Globus pallidus (tissue), 1 donor: ENCODE data around the gene CTU1.
"Not testable (repeated sequence)": the region's sequence is repeated elsewhere in the genome, so short reads cannot be mapped to it uniquely, and the experiment has no call there.

Experiments
- DNase-seq: peaks from one replicate; pipeline ENCODE4 v3.0.0-alpha.2; 2015; ENCODE audit warnings: low spot score

Gene CTU1

DNA sequence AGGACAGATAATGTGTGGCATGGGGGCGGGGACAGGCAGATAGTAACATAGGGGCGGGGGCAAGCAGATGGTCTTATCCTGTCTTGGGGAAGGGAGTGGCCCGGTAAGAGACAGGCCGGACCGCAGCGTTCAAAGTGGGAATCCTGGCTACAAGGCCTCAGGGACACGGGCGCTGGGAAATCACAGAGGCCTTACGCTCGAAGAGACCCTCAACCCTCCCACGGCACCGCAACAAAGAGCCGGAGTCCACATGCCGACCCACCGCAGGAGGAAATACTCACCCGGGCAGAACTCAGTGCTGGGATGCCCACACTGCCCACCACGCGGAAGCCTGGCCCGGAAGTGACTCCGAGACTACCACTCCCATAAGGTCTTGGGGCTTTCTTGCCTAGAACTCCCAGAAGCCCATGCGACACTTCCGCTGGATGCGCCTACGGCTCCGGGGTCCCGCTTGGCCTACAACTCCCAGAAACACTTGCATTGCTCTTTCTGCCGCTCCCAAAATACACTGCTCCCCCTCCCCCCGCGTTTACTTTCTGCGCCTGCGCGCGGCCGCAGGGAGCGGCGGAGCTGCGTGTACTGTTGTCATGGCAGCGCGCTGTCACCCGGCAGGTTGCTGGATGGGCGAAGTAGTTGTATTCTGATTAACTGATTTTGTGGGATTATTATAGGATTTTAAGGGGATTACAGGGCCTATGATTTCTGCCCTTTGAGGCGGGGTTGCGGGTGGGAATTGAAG, at the start of gene CTU1:
CTU1 (minus strand) TSS at position 344 of the 739 bp plus-strand sequence. CDS start 3,840 bp downstream, outside the sequence.
- peak; percentile 100 for DNase-seq

- DNase-seq = no peak
These were observed 49.1 kb upstream of the CTU1 start for GRCh38 chr19:51157265-51157664.

- DNase-seq = no peak
These were observed 48.5 kb upstream of the CTU1 start for GRCh38 chr19:51156710-51157109.

DNA sequence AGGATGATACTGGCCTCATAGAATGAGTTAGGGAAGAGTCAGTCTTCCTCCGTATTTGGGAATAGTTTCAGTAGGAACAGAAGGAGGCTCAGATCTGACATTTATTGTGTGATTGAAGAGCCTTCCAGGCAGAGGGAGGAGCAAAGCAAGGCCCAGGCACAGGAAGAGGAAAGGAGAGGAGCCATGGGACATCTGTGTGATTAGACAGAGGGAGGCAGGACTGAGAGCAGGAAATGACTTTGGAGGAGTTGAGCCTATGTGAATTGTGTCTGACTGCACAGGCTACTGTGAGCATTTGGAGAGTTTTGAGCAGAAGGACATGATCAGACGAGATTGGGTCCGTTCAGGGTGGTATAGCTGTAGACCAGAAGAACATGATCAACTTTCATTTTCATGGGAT, 42.4 kb upstream of the CTU1 start:
- DNase-seq = no peak

GRCh38 chr19:51148580-51148979, 40.4 kb upstream of the CTU1 start:
- DNase-seq = no peak

DNA sequence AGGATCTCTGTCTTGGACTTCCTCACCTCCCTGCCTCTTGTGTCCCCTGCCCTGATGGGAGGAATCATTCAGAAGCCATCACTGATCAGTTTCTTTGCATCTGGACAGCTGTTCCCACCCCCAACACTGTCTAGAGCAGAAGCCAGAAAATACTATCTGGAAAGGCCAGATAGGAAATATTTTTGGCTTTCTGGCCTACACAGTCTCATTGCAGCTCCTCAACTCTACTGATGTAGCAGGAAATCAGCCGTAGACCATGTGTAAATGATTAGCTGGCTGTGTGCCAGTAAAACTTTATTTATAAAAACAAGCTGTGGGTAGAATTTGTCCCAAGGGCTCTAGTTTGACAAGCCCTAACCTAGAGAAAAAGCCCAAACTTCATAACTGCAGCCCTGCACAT, 39.5 kb upstream of the CTU1 start:
- DNase-seq = no peak

- no peak for DNase-seq
These were observed 38.5 kb upstream of the CTU1 start for GRCh38 chr19:51146751-51147150.

DNA sequence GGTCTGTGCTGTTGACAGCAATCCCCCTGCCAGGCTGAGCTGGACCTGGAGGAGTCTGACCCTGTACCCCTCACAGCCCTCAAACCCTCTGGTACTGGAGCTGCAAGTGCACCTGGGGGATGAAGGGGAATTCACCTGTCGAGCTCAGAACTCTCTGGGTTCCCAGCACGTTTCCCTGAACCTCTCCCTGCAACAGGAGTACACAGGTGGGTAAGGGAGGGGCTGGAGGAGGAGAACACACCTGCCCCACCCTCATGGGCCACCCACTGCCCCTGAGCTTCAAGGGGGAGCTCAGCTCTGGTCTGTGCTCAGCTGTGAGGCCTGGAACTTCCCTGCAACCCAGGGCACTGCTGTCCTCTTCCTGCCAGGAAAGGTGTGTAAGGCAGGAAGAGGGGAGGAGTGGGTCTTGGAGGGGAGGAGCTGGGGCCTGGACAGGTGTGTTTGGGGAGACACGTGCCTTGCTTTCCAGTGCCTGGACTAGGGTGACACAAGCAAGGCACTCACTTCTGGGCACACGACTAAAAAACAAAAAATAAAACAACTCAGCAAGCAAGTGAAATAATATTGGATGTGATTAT, 37.8 kb upstream of the CTU1 start:
- no peak for DNase-seq

DNA sequence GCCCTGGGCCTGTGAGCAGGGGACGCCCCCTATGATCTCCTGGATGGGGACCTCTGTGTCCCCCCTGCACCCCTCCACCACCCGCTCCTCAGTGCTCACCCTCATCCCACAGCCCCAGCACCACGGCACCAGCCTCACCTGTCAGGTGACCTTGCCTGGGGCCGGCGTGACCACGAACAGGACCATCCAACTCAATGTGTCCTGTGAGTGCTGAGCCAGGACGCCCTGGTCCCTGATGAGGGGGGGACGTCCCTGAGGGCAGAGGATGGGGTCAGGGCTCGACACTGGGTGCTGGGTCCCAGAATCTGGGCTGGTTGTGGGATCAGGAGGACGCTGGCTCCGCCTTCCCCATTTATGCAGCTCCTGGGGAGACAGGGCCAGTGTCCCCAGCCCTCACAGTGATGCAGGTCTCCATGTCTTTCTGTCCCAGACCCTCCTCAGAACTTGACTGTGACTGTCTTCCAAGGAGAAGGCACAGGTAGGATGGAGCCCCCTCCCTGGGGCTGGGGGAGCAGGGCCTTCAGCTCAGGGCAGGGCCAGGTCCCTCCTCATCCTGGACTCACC, 36.4 kb upstream of the CTU1 start:
- no peak for DNase-seq

GRCh38 chr19:51143486-51143885, 35.3 kb upstream of the CTU1 start:
- DNase-seq = no peak

DNA sequence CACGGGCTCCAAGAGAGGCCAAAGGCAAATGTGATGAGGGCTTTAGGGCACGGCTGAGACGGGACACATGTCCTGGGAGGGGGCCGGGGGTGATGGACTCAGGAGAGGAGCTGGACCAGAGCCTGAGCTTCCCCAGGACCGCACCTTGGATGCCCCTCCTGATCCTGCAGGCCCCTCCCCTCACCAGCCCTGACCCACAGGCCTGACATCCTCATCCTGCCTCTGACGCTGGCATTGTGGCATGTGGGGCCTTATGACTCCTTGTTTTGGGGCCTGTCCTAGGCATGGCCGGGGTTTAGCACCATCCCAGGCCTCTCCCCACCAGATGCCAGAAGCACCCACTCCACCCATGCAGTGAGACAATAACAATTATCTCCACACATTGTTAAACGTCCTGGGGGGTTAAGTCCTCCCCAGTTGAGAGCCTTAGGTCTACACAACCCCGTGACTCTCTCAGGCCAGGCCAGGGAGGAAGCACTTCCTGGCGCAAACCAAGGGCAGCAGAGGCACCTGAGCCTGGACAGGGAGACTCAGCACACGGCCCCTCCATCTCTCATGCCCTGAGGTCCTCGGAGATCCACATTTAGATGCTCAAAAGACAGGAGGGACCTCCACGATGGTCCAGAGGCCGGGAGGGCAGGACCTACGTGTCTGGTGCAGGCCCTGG, 34.7 kb upstream of the CTU1 start:
- not testable (repeated sequence) for DNase-seq

GRCh38 chr19:51142119-51142518, 33.9 kb upstream of the CTU1 start, which contains the start of gene SIGLEC7:
Gene SIGLEC7, plus strand, starts transcription at chr19:51142301. Its CDS starts 69 bp downstream, at chr19:51142370.
- peak; percentile 19 for DNase-seq

- DNase-seq = no peak
These were observed 33.0 kb upstream of the CTU1 start for GRCh38 chr19:51141181-51141580.

DNA sequence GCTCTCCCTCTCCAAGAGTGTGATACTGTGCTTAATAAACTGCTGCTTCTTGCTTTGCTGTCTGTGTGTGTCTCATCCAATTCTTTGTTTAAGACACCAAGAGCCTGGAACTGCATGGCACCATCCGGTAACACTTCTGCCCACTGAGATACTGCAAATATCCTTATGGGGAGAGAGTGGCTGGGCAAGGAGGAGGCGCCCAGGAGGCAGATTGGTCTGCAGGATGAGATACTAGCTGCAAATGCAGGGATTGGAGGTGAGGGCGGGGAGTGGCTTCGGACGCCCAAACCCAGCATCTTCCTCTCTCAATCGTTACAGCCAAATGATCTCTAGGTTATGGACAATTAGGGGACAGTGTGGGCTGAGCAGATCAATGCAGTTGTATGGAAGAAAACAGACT, 32.2 kb upstream of the CTU1 start:
- DNase-seq = no peak

DNA sequence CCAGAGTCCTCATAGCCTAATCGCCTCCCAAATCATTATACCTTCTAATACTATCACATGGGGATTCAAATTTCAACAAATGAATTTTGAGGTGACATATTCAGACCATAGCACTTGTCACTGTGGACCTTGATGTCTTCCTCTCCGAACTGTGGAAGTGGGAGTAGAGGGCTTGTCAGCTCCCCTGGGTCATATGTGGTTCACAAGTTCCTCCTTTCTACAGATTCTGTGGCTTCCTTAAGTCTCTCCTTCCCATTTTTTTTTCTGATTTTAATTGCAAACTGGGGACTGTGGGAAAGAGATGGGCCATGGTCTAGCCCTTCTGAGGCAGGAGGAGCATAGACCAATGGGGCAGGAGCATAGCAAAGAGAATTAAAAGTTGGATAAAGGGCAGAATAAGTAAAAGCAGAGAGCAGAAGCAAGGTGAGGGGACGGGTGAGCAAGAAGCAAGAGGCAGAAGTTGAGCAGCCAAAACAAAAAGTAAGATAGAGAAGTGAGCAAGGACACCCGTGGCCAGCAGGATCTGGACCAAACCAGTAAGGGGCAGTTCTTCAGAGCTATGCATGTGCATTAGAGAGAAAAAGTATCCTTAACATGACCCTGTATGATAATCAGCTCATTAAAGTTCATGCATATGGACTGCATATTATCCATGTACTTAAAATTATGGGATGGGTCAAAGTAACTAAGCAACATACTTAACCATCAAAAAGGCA, 31.2 kb upstream of the CTU1 start:
- peak; percentile 52 for DNase-seq

DNA sequence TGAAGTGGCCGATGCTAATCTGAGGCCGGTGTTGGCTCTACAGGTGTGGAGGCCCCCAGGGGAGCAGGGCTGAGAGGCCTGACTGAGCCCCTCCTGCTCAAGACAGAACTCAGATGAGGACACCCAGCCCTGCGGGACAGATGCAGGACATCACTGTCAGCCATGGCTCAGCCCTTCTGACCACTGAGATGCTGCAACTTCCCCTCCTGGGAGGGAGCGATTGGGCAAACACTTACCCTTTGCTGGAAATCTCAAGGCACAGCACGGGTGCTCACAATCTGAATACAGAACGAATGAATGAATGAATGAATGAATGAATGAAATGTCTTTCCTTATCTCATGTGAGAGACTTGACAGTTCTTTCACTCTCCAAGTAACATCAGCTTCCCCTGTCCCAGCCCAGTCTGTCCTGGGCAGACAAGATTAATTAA, 30.4 kb upstream of the CTU1 start:
- peak; percentile 18 for DNase-seq

DNA sequence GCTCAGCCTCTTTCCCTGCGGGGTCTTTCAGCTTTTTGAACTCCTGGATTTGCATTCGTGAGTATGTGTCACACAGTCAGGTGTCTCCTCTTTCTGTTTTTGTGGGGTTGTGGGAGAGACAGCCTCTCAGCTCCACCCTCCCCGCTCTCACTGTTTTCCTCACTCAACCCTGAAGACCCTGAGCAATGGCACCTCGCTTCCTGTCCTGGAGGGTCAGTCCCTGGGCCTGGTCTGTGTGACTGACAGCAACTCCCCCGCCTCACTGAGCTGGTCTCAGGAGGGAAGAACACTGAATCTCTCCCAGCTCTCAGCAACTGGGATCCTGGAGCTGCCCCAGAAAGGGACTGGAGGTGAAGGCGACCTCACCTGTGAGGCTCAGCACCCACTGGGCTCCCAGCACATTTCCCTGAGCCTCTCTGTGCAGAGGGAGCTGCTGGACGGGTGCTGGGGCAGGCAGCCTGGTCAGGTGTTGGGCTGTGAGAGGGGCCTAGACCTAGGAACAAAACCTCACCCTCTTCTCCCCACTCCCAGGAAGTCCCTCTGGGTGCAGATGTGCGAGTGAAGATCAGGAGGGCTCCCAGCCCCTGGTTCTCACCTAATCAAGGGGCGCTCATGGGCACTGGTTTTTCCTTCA, 29.7 kb upstream of the CTU1 start:
- no peak for DNase-seq

- DNase-seq = peak; percentile 25
These were observed 28.8 kb upstream of the CTU1 start for GRCh38 chr19:51136851-51137551.

DNA sequence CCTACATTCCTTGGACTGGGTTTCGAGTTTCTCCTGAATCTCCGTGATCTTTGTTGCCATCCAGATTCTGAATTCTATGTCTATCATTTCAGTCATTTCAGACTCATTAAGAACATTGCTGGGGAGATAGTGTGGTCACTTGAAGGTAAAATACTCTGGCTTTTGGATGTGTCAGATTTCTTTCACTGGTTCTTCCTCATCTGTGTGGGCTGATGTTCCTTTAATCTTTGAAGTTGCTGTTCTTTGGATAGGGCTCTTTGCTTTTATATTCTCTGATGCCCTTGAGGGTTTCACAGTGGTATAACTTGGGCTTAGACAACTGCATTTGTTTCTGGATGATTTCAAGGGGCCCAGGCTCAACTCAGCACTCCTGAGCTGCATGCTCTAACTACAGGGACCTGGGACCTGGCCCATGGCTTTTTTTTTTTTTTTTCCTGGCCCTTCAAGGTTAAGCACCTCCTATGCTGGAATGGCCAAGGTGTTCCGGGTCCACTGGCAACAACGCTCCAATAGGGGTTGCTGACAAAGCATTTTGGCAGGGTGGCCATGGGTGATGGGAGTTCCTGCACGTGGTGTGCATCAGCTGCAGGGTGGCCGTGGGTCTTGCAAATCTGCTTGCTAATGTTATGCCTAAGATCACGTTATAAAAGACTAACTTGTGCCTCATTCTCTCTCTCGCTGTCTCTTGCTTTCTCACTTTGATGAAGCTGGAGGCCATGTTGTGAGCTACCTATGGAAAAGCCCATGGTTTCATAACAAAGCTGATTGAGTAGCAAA, 28.0 kb upstream of the CTU1 start:
- DNase-seq = no peak

GRCh38 chr19:51135004-51135403, 26.8 kb upstream of the CTU1 start:
- no peak for DNase-seq
